AG20443 (cell line): ENCODE results near the gene PCDH9.
"Not testable (repeated sequence)": the region's sequence is repeated elsewhere in the genome, so short reads cannot be mapped to it uniquely, and the experiment has no call there.

Experiments
- DNase-seq: peaks from one replicate; pipeline ENCODE4 v3.0.0; 2012; ENCODE audit warnings: low spot score, mixed read lengths

Gene PCDH9

GRCh38 chr13:66765559-66765958, 464.6 kb downstream of the PCDH9 start:
- DNase-seq = no peak

GRCh38 chr13:66760678-66761077, 469.5 kb downstream of the PCDH9 start:
- not testable (repeated sequence) for DNase-seq

- no peak for DNase-seq
Observed at GRCh38 chr13:66759919-66760318, 470.2 kb downstream of the PCDH9 start.

- DNase-seq = no peak
Observed at GRCh38 chr13:66751691-66752090, 478.4 kb downstream of the PCDH9 start.

- DNase-seq = no peak
Observed at GRCh38 chr13:66748712-66749111, 481.4 kb downstream of the PCDH9 start.

GRCh38 chr13:66745307-66745706, 484.8 kb downstream of the PCDH9 start:
- no peak for DNase-seq

- DNase-seq = no peak
Observed at GRCh38 chr13:66723576-66723975, 506.6 kb downstream of the PCDH9 start.

- no peak for DNase-seq
Observed at GRCh38 chr13:66716538-66716937, 513.6 kb downstream of the PCDH9 start.

- no peak for DNase-seq
Observed at GRCh38 chr13:66714795-66715194, 515.3 kb downstream of the PCDH9 start.

GRCh38 chr13:66704110-66704509, 526.0 kb downstream of the PCDH9 start:
- no peak for DNase-seq

- no peak for DNase-seq
Observed at GRCh38 chr13:66703597-66703996, 526.5 kb downstream of the PCDH9 start.

GRCh38 chr13:66700117-66700601, 530.0 kb downstream of the PCDH9 start:
- no peak for DNase-seq

- DNase-seq = no peak
Observed at GRCh38 chr13:66693656-66694055, 536.5 kb downstream of the PCDH9 start.

GRCh38 chr13:66691149-66691548, 539.0 kb downstream of the PCDH9 start:
- DNase-seq = no peak

GRCh38 chr13:66689628-66690027, 540.5 kb downstream of the PCDH9 start:
- DNase-seq = no peak

GRCh38 chr13:66689037-66689619, 541.0 kb downstream of the PCDH9 start:
- no peak for DNase-seq

- no peak for DNase-seq
Observed at GRCh38 chr13:66681403-66681802, 548.7 kb downstream of the PCDH9 start.

GRCh38 chr13:66680031-66680430, 550.1 kb downstream of the PCDH9 start:
- DNase-seq = no peak

- DNase-seq = no peak
Observed at GRCh38 chr13:66675620-66676019, 554.5 kb downstream of the PCDH9 start.

GRCh38 chr13:66673401-66673800, 556.7 kb downstream of the PCDH9 start:
- DNase-seq = peak; percentile 22

GRCh38 chr13:66665991-66666390, 564.1 kb downstream of the PCDH9 start:
- DNase-seq = peak; percentile 58

GRCh38 chr13:66663711-66664110, 566.4 kb downstream of the PCDH9 start:
- no peak for DNase-seq

GRCh38 chr13:66663206-66663605, 566.9 kb downstream of the PCDH9 start:
- no peak for DNase-seq

GRCh38 chr13:66661336-66661735, 568.8 kb downstream of the PCDH9 start:
- no peak for DNase-seq

GRCh38 chr13:66660468-66660813, 569.7 kb downstream of the PCDH9 start:
- no peak for DNase-seq
